ENCODE data around the gene CFAP251. TPM values are rescaled to one million over a fixed set of nuclear protein-coding genes. Genes with fewer than 3 reads are reported as not detected.

Gene CFAP251
- total RNA-seq, 2 experiments from 2014 or later, result 0.28 to 0.33 TPM

DNA sequence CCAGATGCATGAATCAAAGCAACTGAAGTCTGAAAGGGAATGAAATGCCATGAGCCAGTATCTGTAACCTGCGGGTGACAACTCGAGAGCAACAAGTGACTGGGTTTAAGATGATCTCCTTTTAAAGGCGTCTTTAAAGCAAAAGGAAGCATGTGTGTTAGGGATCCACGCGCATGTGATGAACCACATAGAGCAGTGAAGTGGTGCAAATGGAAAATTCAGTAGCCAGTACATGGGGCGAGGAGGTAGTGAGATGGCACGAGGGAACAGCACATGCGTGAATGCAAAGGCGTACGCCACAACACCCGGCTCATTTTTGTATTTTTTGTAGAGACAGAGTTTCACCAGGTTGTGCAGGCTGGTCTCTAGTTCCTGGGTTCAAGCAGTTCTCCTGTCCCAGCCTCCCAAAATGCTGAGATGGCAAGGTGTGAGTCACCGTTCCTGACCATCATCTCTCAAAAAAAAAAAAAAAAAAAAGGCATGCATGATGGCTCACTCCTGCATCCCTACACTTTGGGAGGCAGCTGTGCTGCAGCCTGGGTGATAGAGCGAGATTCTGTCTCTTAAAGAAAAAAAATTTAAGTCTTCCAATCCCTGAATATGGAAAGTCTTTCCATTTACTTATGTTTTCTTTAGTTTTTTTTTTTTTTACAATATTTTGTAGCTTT lies 78.7 kb downstream of the CFAP251 start:
- Histone ChIP-seq H3K27me3 (ENCODE audit: control insufficient read depth in 1 of 2, insufficient read depth in 2 of 2, low read length in 2 of 2) (no peaks in the 10 kb centered on the region), H3K4me1 (ENCODE audit: insufficient read depth, low read length) (peaks cover 6% of the 10 kb centered on the region), H3K36me3 (ENCODE audit: insufficient read depth, low read length) (no peaks in the 10 kb centered on the region), H3K27ac (ENCODE audit: low read depth in 1 of 2, low read length in 2 of 2) (no peak overlapping the region), H3K4me3 (ENCODE audit: low read length) (no peak overlapping the region), H3K9me3 (ENCODE audit: control insufficient read depth in 1 of 2, insufficient read depth in 1 of 2, low read length in 2 of 2) (peaks cover 5 to 12% of the 10 kb centered on the region in 2 experiments)
- Mint-ChIP-seq H3K27ac (no peak overlapping the region), H3K4me3 (no peak overlapping the region), H3K36me3 (ENCODE audit: low read depth) (no peaks in the 10 kb centered on the region), H3K4me1 (ENCODE audit: low read depth) (peaks cover 3% of the 10 kb centered on the region), H3K9me3 (peaks cover 1% of the 10 kb centered on the region), H3K27me3 (no peaks in the 10 kb centered on the region)
- intact Hi-C loops (cut with DNase I, micrococcal nuclease), result no loop called here
- ChIA-PET POLR2A (no interaction called here), CTCF (no interaction called here)
- TF ChIP-seq CTCF (IDR thresholded peaks at IDR 0.05), result no peak
- ATAC-seq (ENCODE audit: poor library complexity), result no peak
- no peak for DNase-seq

- intact Hi-C loops (cut with DNase I, micrococcal nuclease), result no loop called here
- no peak overlapping the region for H3K4me3 Mint-ChIP-seq
- DNase-seq (no peak), ATAC-seq (ENCODE audit: poor library complexity) (no peak)
- ChIA-PET POLR2A (no interaction called here), CTCF (no interaction called here)
- Histone ChIP-seq H3K27me3 (ENCODE audit: control insufficient read depth in 1 of 2, insufficient read depth in 2 of 2, low read length in 2 of 2) (no peaks in the 10 kb centered on the region), H3K9me3 (ENCODE audit: control insufficient read depth in 1 of 2, insufficient read depth in 1 of 2, low read length in 2 of 2) (peaks cover 5 to 12% of the 10 kb centered on the region in 2 experiments), H3K27ac (ENCODE audit: low read depth in 1 of 2, low read length in 2 of 2) (no peak overlapping the region), H3K36me3 (ENCODE audit: insufficient read depth, low read length) (no peaks in the 10 kb centered on the region), H3K4me1 (ENCODE audit: insufficient read depth, low read length) (peaks cover 29% of the 10 kb centered on the region), H3K4me3 (ENCODE audit: low read length) (no peak overlapping the region)
- no peaks in the 10 kb centered on the region for H3K36me3 Mint-ChIP-seq (ENCODE audit: low read depth)
- peaks cover 1% of the 10 kb centered on the region for H3K9me3 Mint-ChIP-seq
- no peak overlapping the region for H3K27ac Mint-ChIP-seq
- H3K4me1 Mint-ChIP-seq (ENCODE audit: low read depth), result peaks cover 25% of the 10 kb centered on the region
- no peaks in the 10 kb centered on the region for H3K27me3 Mint-ChIP-seq
- no peak for TF ChIP-seq CTCF (IDR thresholded peaks at IDR 0.05)
These were observed 83.2 kb downstream of the CFAP251 start for GRCh38 chr12:122001466-122002209.

- peak; percentile 28 for ATAC-seq (ENCODE audit: poor library complexity)
- Mint-ChIP-seq H3K4me3 (no peak overlapping the region), H3K4me1 (ENCODE audit: low read depth) (peaks cover 29% of the 10 kb centered on the region), H3K27me3 (no peaks in the 10 kb centered on the region), H3K9me3 (peaks cover 1% of the 10 kb centered on the region), H3K27ac (no peak overlapping the region), H3K36me3 (ENCODE audit: low read depth) (no peaks in the 10 kb centered on the region)
- Histone ChIP-seq H3K4me1 (ENCODE audit: insufficient read depth, low read length) (peaks cover 41% of the 10 kb centered on the region), H3K4me3 (ENCODE audit: low read length) (no peak overlapping the region), H3K27me3 (ENCODE audit: control insufficient read depth in 1 of 2, insufficient read depth in 2 of 2, low read length in 2 of 2) (no peaks in the 10 kb centered on the region), H3K27ac (ENCODE audit: low read depth in 1 of 2, low read length in 2 of 2) (no peak overlapping the region), H3K9me3 (ENCODE audit: control insufficient read depth in 1 of 2, insufficient read depth in 1 of 2, low read length in 2 of 2) (peaks cover 5 to 9% of the 10 kb centered on the region in 2 experiments), H3K36me3 (ENCODE audit: insufficient read depth, low read length) (no peaks in the 10 kb centered on the region)
- POLR2A ChIA-PET, result interaction anchor here (1.1 kb wide), 1 partner anchor 17 kb away, joined by 4 read pairs; the partner anchor contains the start of gene BCL7A
- TF ChIP-seq CTCF (IDR thresholded peaks at IDR 0.05), result no peak
- intact Hi-C loops (cut with DNase I, micrococcal nuclease), result no loop called here
- CTCF ChIA-PET, result no interaction called here
- no peak for DNase-seq
These were observed 85.5 kb downstream of the CFAP251 start for GRCh38 chr12:122003651-122004611.

Data from CD4-positive, alpha-beta T cell (primary cell).